Measurements from ENCODE around the gene DEFB114. TPM values are rescaled to one million over a fixed set of nuclear protein-coding genes. Genes with fewer than 3 reads are reported as not detected.
A peak's percentile ranks its signal among the peaks of the same experiment; 100 is the strongest.

DEFB114 gene
- total and polyA plus RNA-seq, 11 donors, result not detected

GRCh38 chr6:49939993-49940498, 23.9 kb downstream of the DEFB114 start:
- Histone ChIP-seq H3K4me3 (no peak overlapping the region), H3K27ac (no peak overlapping the region), H3K27me3 (no peaks in the 10 kb centered on the region), H3K36me3 (no peaks in the 10 kb centered on the region), H3K9me3 (peaks cover 0 to 11% (median 0%) of the 10 kb centered on the region in 12 donors), H3K4me1 (no peaks in the 10 kb centered on the region)
- WGBS, 4 donors, result 41 to 58% (median 48%) methylated on average over 3 of the region's 3 CpGs
- ATAC-seq (peak in 3 of 4 donors; percentile 80 to 87 (median 86)), DNase-seq (no peak)
- intact Hi-C loops (cut with DNase I), result no loop called here
- TF ChIP-seq CTCF (IDR thresholded peaks at IDR 0.05), result no peak
- TF ChIP-seq POLR2A (IDR thresholded peaks at IDR 0.05), result no peak

- intact Hi-C loops (cut with DNase I), result no loop called here
- TF ChIP-seq CTCF (IDR thresholded peaks at IDR 0.05) (no peak), POLR2A (IDR thresholded peaks at IDR 0.05) (no peak)
- ATAC-seq, result no peak
- H3K9me3 ChIP-seq, result no peaks in the 10 kb centered on the region
- H3K4me3 ChIP-seq, result no peak overlapping the region
- peaks cover 0 to 4% (median 0%) of the 10 kb centered on the region in 9 donors for H3K27me3 ChIP-seq
- no peaks in the 10 kb centered on the region for H3K4me1 ChIP-seq
- no peak overlapping the region for H3K27ac ChIP-seq
- no peak for DNase-seq
- H3K36me3 ChIP-seq, result no peaks in the 10 kb centered on the region
Observed at GRCh38 chr6:49937811-49938210, 26.2 kb downstream of the DEFB114 start.

GRCh38 chr6:49937017-49937416, 26.9 kb downstream of the DEFB114 start:
- WGBS, 4 donors, result 56 to 73% (median 62%) methylated on average over 2 of the region's 2 CpGs

GRCh38 chr6:49935387-49935786, 28.6 kb downstream of the DEFB114 start:
- WGBS, 4 donors, result 63 to 76% (median 70%) methylated on average over 3 of the region's 3 CpGs

More at GRCh38 chr6:49937017-49937416, 26.9 kb downstream of the DEFB114 start:
- Histone ChIP-seq H3K27me3 (peaks cover 0 to 4% (median 0%) of the 10 kb centered on the region in 9 donors), H3K4me1 (no peaks in the 10 kb centered on the region), H3K9me3 (no peaks in the 10 kb centered on the region), H3K27ac (no peak overlapping the region), H3K4me3 (no peak overlapping the region), H3K36me3 (no peaks in the 10 kb centered on the region)
- no peak for ATAC-seq
- DNase-seq, result no peak
- intact Hi-C loops (cut with DNase I), result no loop called here
- no peak for TF ChIP-seq POLR2A (IDR thresholded peaks at IDR 0.05)
- TF ChIP-seq CTCF (IDR thresholded peaks at IDR 0.05), result no peak

More at GRCh38 chr6:49935387-49935786, 28.6 kb downstream of the DEFB114 start:
- ATAC-seq (no peak), DNase-seq (no peak)
- intact Hi-C loops (cut with DNase I), result no loop called here
- Histone ChIP-seq H3K9me3 (no peaks in the 10 kb centered on the region), H3K27ac (no peak overlapping the region), H3K4me1 (no peaks in the 10 kb centered on the region), H3K27me3 (peaks cover 0 to 4% (median 0%) of the 10 kb centered on the region in 9 donors), H3K36me3 (no peaks in the 10 kb centered on the region), H3K4me3 (no peak overlapping the region)
- TF ChIP-seq CTCF (IDR thresholded peaks at IDR 0.05), result no peak
